ENCODE measurements around the gene MAN1B1.
A peak's percentile ranks its signal among the peaks of the same experiment; 100 is the strongest.
"Not testable (repeated sequence)": the region's sequence is repeated elsewhere in the genome, so short reads cannot be mapped to it uniquely, and the experiment has no call there.

MAN1B1 gene

GRCh38 chr9:137129456-137130175 is 42.8 kb downstream of the MAN1B1 start:
- DNase-seq = peak; percentile 54

GRCh38 chr9:137130176-137130755 is 43.5 kb downstream of the MAN1B1 start:
- DNase-seq = no peak

GRCh38 chr9:137134191-137134590 is 47.4 kb downstream of the MAN1B1 start:
- no peak for DNase-seq

GRCh38 chr9:137135154-137135553 is 48.4 kb downstream of the MAN1B1 start:
- DNase-seq = not testable (repeated sequence)

DNA sequence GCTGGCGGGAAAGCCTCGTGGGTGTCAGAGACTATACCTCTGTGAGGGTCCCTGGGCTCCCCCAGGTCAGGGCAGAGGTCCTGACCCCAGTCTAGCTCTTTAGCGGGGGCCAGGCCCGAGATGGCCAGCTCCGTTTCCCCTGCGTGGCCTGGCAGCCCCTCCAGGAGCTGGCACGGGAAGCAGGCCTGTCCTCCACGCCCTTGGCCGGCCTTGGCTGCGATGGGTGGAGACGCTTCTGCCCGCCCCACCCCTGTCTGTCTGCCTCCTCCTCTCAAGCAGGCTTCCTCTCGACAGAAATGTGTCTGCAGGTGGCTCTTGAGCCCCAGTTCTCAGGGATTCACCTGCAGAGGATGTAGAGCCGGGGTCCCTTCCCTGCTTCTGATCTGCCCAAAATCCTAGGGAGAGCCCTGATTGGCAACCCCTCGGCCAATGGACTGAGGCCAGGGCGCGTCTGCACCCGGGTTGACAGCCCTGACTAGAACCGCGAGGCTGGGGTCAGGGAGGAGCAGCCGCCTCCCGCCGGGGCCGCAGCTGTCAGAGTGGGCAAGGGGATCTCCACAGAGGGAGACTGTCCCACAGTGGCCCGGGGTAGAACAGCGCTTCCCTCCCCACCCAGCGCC is 49.6 kb downstream of the MAN1B1 start:
- DNase-seq = no peak

GRCh38 chr9:137136881-137137607 is 50.3 kb downstream of the MAN1B1 start:
- DNase-seq = no peak

DNA sequence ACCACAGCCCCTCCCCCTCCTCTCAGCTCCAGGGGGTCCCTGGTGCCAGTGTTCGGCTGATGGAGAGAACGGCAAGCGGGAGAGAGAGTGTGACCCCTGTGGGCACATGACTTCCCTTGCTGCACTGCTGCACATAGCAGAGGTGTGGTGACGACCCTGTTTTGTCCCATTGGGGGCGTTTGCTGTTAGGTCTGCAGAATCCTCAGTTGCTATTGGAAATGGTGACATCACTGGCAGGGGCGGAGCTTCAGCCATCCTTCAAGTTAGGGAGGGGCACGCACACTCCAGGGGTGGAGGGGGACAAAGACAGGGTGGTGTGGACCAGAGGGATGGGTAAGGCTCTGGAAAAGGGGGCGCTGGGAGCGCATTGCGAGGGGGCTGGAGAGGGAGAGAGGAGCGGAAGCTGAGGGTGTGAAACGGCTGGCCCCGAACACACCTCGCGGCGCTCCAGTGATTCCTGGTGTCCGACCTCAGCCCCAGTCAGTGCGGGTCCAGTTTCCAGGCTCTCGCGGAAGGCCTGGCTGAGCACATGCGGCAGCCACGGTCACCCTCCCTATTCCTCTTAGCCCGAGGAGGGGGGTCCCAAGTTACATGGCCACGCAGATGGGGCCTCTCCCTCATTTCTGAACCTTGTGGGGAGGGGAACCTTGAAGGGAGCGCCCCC is 51.4 kb downstream of the MAN1B1 start:
- DNase-seq = no peak

- DNase-seq = no peak
Observed at GRCh38 chr9:137138722-137139467, 52.1 kb downstream of the MAN1B1 start, which contains the start of gene GRIN1. TSS of gene GRIN1 (plus strand) at chr9:137139154. CDS start at chr9:137139487, 333 bp downstream.

- DNase-seq = no peak
Observed at GRCh38 chr9:137139468-137140150, 52.8 kb downstream of the MAN1B1 start.

- DNase-seq = no peak
Observed at GRCh38 chr9:137140151-137141012, 53.6 kb downstream of the MAN1B1 start.

DNA sequence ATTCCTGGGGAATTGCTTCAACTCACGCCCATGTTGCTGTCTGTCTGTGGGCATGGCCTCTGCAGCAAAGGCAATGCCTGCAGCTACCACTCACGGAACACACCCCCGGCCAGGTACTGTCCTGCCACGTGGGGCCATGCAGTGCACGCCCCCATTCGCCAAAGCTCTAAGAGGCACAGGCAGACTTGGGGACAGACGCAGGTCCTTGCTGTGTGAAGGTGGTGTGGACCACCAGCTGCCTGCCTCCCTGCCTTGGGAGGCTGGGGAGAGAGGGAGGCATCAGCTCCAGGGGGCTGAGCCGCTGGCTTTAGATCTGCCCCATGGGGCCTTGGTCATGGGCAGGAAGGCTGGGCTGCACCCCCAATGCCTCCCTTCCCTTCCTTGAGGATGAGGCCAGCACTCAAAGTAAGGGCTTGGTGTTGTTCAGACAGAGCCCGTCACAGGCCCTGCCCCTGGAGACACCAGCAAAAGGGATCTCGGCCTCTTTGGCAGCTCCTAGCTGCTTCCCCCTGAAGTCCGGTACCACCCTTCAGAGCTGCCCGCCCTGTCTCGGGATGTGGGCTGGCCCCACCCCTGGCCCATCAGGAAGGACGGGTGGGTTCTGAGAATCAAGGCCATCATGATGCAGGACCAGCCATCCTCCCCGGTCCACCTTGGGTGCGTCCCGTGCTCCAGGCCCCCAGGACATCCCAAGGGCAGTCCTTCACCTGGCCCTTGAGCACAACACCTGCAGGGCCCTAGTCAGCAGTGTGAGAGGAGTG is 54.4 kb downstream of the MAN1B1 start:
- no peak for DNase-seq

DNA sequence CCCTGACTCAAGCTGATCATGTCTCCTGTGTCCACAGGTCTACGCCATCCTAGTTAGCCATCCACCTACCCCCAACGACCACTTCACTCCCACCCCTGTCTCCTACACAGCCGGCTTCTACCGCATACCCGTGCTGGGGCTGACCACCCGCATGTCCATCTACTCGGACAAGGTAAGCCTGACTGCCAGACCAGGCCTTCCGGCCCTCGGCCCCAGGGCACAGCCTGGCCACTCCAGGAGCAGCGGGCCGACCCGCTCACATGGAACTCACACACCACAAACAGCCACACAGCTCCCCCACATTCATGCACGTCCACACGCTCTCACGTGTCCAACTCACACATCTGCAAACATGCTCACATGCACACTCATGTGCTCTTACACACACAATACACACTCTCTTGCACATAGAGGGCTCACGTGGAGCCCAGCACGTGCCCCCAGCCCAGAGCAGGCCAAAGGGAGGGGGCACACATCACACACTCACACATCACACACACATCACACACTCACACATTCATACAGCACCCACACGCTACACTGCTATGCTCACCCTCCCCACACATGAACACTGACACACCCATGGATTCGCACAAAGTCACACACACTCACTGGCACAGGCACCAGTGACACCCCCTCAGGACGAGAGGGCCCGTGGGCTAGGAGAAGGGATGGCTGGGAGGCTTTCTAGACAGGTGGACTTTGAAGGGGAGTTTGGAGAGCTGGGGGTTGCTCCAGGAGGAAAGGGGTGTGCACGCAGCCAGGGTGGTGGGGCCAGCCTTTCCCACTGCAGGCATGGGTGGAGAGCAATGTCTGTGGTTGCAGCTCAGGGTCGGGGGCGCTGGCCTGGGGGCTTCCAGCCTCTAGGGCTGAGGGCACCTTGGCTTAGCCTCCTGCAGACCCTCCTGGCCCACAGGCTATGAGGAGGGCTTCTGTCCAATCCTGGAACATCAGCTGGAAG is 55.5 kb downstream of the MAN1B1 start:
- no peak for DNase-seq

DNA sequence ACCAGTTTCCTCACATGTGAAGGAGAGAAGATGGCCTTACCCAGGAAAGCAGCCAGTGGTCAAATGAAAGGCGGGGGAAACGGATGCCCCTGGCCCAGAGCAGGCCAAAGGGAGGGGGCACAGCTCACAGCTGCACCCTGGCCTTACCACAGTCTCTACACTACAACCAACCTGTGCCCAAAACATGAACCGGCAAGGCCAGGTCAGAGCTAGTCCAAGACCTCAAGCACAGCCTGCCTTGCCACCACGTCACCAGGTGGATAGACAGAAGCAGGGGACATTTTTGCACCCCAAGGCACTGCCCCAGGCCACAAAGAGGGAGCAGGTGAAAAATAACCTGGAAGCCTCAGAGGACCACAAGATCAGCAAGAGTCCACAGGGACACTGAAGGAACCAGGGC is 56.7 kb downstream of the MAN1B1 start:
- no peak for DNase-seq

DNA sequence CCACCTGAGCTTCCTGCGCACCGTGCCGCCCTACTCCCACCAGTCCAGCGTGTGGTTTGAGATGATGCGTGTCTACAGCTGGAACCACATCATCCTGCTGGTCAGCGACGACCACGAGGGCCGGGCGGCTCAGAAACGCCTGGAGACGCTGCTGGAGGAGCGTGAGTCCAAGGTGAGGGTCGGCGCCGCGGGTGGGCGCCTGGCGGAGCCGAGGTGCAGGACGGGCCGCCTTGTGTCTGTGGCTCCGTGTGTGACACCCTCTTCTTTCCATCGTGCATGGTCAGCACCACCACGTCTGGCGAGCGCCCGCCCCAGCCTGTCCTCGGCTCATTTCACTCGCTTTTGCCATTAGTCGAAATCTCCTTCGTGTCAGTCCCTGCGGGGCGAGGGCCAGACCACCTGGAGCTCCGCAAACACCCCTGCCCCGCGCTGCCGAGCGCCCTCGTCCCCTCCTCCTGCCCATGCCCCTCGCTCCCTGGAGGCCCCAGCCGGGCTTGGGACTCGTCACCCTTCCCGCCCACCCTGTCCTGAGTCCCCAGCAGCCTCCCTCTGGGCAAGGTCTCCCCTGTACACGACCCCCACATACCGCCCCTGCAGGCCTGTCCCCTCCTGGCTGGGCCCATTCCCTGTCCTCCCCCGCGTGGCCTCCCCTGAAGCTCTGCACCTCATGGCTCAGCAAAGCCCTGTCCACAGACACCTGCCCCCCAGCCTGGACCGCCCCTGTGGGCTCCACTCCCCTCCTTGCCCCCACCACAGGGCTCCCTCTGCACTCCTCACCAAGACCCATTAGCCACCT is 59.1 kb downstream of the MAN1B1 start:
- DNase-seq = no peak

DNA sequence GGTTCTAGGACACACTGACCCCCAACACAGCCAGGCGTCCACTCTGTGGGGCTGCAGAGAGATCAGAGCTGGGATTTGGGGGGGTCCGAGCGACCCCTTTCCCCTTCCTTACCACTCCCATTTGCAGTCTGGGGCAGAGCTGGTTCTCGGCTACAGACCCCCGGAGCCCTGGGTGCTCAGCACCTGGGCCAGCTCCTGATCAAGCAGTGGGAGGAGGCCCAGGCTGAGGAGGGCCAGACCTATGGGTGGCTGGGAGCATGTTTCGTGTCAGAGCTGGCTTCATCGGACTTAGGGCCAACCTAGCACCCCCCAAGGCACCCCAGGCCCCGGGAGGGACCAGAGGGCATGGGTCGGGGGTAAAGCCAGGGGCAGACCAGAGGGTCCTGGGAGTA is 59.7 kb downstream of the MAN1B1 start:
- DNase-seq = no peak

GRCh38 chr9:137147091-137147792 is 60.5 kb downstream of the MAN1B1 start:
- DNase-seq = no peak

DNA sequence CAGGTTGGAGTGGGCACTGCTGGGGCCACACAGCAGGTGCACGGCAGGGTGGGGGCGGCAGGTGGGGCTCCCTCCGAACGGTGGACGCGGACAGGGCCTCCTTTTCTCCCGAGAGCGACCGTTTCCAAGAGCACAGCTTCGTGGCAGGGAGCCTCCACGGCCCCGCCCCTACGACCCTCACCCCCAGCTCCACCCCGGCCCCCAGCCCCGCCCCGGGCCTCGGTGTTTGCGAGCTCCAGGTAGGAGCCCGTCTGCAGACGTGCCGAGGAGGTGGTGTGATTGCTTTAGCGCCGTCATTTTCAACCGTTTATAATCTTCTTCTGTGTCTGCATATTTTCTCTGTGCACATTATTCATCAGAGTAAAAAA is 61.0 kb downstream of the MAN1B1 start:
- DNase-seq = no peak

Data from NCI-H2029 treated with DMSO at 0.1 percent for 48 hours (cell line).